Effector memory CD4-positive, alpha-beta T cell (primary cell): ENCODE results near the gene DPP6.

Experiments used
- DNase-seq, 3 donors: peaks; one replicate each; pipeline ENCODE4 v3.0.0-alpha.2; 2020
- H3K27ac ChIP-seq: 2 replicates; pipeline ENCODE4 v1.7.0; 2013; ENCODE audit warnings: mild to moderate bottlenecking, low read length, moderate library complexity; ENCODE audit not compliant: insufficient read depth, poor library complexity, severe bottlenecking
- H3K27me3 ChIP-seq: replicated peaks from 2 replicates; pipeline ENCODE4 v1.7.0; 2013; ENCODE audit warnings: mild to moderate bottlenecking, low read length; ENCODE audit not compliant: insufficient read depth, control insufficient read depth, poor library complexity, severe bottlenecking
- H3K36me3 ChIP-seq: 2 replicates; pipeline ENCODE4 v1.7.0; 2013; ENCODE audit warnings: mild to moderate bottlenecking, low read length, moderate library complexity; ENCODE audit not compliant: control insufficient read depth, insufficient read depth
- H3K4me1 ChIP-seq: 2 replicates; pipeline ENCODE4 v1.7.0; 2013; ENCODE audit warnings: low read length, mild to moderate bottlenecking; ENCODE audit not compliant: control insufficient read depth, insufficient read depth, poor library complexity, severe bottlenecking
- H3K4me3 ChIP-seq: 2 replicates; pipeline ENCODE4 v1.7.0; 2013; ENCODE audit warnings: low read length, low read depth, mild to moderate bottlenecking; ENCODE audit not compliant: insufficient read depth, poor library complexity, severe bottlenecking
- H3K9me3 ChIP-seq: 2 replicates; pipeline ENCODE4 v1.7.0; 2013; ENCODE audit warnings: mild to moderate bottlenecking, low read length, moderate library complexity; ENCODE audit not compliant: control insufficient read depth

The DPP6 gene

DNA sequence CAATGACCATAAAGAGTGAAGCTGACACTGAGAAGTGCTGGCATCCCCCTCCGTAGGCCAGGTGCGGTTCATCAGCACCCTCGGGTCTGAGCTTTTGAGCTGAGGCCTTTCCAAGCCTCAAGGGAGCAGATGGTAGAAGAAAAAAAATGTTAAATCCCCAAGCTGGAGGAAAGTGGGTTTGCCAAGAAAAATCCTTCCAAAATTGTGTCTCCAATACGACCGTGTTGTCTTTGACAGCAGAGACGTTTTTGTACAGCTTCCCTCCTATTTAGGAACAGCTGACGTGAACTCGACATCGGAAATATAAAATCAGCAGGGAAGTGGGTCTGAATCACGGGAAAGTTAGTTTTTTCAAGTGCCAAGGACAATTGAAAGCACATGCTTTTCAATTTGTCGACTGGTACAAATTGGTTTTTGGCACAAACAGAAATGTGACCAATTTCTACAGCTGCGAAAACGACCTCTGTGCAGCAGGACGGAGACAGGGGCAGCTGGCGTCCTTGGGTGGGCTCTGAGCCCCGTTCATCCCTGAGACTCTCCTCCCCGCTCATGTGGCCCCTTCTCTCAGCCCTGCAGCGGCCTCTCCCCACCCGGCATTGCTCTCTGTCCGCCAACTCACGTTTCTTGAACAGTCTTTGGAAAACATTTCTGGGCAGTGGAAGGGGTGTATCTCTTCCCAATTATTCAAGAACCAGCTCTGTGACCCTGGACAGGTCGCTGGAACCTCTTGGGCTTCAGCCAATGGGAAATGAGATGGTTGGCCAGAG, 860.9 kb downstream of the DPP6 start:
- H3K27ac ChIP-seq = no peak overlapping the region
- no peak for DNase-seq
- H3K4me1 ChIP-seq = peaks cover 7% of the 10 kb centered on the region
- no peaks in the 10 kb centered on the region for H3K36me3 ChIP-seq
- H3K9me3 ChIP-seq = no peaks in the 10 kb centered on the region
- no peak overlapping the region for H3K4me3 ChIP-seq
- peaks cover 7% of the 10 kb centered on the region for H3K27me3 ChIP-seq

DNA sequence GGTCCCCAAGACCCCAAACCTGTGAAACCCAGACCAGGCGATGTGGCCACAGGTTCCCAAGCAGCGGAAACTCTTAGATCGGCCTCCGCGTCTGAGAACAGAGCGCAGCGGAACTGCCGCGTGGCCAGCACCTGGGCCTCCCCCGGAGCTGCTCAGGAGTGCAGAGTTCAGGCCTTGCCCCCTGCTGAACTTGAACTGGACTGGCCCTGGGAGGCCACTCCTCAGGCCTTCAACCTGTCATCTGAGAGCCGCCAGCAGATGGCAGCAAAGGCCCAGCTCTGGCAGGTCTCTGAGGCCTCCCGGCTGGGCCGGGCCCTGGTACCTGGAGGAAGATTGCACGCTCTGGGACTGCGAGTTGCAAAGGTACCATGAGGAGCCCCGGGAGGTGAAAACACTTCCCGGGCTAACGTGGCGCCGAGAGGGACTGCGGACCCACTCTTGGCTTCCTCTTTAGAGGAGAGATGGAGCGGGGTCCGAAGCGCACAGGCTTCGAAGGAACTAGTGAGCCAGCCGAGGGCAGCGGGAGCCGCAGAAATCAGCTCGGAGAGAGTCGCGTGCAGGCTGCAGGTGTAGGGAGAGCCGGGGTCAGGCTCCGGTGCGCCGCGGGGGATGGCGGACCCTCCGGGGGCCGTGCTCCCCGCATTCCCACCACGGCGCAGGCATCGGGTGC, 861.6 kb downstream of the DPP6 start:
- Histone ChIP-seq H3K36me3 (no peaks in the 10 kb centered on the region), H3K9me3 (no peaks in the 10 kb centered on the region), H3K27me3 (peaks cover 7% of the 10 kb centered on the region), H3K27ac (no peak overlapping the region), H3K4me1 (peaks cover 7% of the 10 kb centered on the region), H3K4me3 (peak overlapping the region; percentile 45)
- DNase-seq = peak; percentile 67 to 80 (median 69)

DNA sequence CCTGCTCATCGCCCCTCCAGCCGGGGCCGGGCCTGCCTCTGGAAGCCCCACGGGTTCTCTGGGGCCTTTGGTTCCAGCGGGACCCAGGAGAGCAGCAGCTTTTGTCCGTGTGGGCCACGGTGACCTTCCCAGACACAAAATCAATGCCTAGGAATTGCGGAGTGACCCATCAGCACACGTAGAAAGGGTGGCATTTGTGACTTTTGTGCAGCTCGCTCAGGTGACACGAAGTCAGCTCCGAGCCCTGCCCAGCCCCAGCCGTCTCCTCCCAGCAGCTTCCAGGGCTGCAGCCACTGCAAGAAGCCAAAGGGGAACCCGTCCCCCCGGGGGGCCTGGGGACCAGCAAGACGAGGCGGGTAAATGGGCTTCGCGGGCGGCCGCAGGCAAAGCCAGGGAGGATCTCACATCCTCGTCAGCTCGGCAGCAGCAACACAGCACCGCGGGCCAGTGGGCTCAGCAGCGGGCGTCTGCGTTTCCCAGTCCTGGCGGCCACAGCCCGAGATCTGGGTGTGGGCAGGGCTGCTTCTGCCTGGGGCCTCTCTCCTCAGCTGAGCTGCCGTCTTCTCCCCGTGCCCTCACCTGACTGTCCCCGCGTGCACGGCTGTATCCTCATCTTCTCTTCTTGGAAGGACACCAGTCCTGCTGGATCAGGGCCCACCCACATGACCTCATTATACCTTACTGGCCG, 862.3 kb downstream of the DPP6 start:
- H3K4me3 ChIP-seq = peak overlapping the region; percentile 45
- no peak for DNase-seq
- peaks cover 7% of the 10 kb centered on the region for H3K4me1 ChIP-seq
- no peaks in the 10 kb centered on the region for H3K9me3 ChIP-seq
- H3K27me3 ChIP-seq = peaks cover 7% of the 10 kb centered on the region
- no peaks in the 10 kb centered on the region for H3K36me3 ChIP-seq
- no peak overlapping the region for H3K27ac ChIP-seq

DNA sequence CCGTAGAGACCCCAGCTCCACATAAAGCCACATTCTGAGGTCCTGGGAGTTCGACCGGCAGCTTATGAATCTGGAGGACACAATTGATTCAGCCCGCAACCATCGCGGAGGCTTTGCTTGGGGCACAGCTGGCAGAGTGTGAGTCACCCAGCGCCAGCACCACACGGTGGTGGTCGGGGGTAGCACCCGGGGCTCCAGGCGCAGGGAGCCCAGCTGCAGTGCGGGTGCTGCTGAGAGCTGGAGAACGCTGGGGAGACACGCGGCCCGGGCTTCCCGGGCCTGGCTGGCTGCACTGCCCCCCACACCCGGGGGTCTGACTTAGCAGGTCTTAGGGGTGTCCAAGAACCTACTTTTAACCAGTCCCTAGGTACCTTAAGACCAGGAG, 862.8 kb downstream of the DPP6 start:
- no peaks in the 10 kb centered on the region for H3K9me3 ChIP-seq
- no peaks in the 10 kb centered on the region for H3K36me3 ChIP-seq
- H3K27ac ChIP-seq = no peak overlapping the region
- H3K4me1 ChIP-seq = peaks cover 7% of the 10 kb centered on the region
- DNase-seq = no peak
- H3K27me3 ChIP-seq = peaks cover 7% of the 10 kb centered on the region
- no peak overlapping the region for H3K4me3 ChIP-seq

DNA sequence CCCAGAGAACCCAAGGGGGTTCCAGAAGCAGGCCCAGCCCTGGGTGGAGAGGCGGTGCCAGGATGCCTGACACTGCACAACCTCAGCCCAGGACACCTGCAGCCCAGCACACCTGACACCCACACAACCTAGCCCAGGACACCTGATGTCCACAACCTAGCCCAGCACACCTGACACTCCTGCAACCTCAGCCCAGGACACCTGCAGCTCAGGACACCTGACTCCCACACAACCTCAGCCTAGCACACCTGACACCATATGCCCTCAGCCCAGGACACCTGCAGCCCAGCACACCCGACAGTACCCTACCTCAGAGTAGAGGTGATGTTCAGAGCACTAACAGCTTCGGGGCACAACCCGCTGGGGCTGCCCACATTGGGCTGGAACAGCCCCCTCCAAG, 863.4 kb downstream of the DPP6 start:
- Histone ChIP-seq H3K4me1 (peaks cover 7% of the 10 kb centered on the region), H3K27me3 (peaks cover 7% of the 10 kb centered on the region), H3K9me3 (no peaks in the 10 kb centered on the region), H3K36me3 (no peaks in the 10 kb centered on the region), H3K4me3 (no peak overlapping the region), H3K27ac (no peak overlapping the region)
- DNase-seq = no peak

DNA sequence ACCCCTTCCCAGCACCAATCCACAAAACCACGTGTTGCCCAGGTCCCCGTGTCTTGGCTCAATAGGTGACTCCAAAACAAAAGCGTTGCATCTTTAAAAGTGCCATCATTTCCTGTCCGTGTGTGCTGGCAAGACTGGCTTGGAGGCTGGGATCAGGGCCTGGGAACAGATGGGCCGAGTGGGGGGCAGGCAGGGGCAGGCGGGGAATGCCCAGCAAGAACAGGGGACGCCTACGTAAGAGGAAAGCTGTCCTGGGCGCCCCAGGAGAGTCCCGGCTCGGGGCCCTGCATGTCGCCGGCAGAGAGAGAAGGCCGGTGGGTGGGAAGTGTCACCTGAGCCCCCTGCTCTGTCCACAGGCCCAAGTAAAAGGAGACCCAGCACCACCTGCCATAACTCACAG, 864.2 kb downstream of the DPP6 start:
- Histone ChIP-seq H3K4me1 (peaks cover 7% of the 10 kb centered on the region), H3K27ac (no peak overlapping the region), H3K27me3 (peaks cover 7% of the 10 kb centered on the region), H3K36me3 (no peaks in the 10 kb centered on the region), H3K4me3 (no peak overlapping the region), H3K9me3 (no peaks in the 10 kb centered on the region)
- DNase-seq = no peak

DNA sequence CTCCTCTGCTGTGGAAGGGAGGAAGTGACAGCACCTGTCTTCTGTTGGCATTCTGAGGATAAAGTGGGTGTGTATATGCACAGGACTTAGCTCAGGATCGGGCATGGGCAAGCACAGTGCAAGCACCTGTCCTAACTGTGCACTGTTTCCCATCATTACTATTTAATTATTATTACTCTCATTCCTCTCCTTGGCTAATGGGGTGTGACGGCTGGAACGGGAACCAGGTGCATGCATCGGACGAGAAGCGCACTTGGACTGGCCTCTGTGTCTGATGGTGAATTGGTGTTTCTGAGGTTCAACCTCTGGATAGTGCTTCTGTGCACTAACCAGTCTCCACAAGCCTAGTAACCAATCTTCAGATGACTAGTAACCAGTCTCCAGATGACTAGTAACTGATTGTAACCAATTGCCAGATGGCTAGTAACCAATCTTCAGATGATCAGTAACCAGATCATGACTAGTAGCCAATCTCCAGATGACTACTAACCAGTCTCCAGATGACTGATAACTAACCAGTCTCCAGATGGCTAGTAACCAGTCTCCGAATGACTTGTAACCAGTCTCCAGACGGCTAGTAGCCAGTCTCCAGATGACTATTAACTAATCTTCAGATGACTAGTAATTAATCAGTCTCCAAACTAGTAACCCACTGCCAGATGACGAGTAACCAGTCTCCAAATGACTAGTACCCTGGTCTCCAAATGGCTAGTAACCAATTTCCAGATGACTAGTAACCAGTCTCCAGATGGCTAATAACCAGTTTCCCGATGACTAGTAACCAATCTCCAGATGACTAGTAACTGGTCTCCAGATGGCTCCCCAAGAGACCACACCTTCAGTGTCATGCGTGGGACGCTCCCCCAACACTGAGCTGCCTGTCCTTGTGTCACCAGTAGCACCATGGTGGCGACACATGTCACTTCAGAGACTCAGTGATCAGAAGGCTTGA, 864.9 kb downstream of the DPP6 start:
- H3K27ac ChIP-seq = no peak overlapping the region
- H3K36me3 ChIP-seq = no peaks in the 10 kb centered on the region
- H3K4me1 ChIP-seq = peaks cover 7% of the 10 kb centered on the region
- no peak for DNase-seq
- peaks cover 7% of the 10 kb centered on the region for H3K27me3 ChIP-seq
- H3K4me3 ChIP-seq = no peak overlapping the region
- H3K9me3 ChIP-seq = no peaks in the 10 kb centered on the region

DNA sequence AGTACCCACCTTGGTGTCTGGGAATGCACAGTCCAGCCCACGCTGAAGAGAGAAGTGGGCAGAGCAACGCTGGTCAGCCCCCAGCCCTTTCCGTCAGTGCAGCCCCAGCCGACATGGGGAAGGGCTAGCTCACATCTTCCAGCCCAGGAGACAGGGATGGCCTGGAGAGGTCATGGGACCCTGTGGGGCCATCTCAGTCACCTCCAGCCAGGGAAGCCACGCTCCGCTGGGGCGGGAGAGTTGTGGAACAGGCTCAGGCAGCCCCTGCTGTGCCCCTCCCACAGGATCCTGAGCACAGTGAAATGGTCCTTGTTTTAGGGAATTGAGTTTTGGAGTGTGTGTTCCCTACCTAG, 865.6 kb downstream of the DPP6 start:
- H3K9me3 ChIP-seq = no peaks in the 10 kb centered on the region
- no peak for DNase-seq

DNA sequence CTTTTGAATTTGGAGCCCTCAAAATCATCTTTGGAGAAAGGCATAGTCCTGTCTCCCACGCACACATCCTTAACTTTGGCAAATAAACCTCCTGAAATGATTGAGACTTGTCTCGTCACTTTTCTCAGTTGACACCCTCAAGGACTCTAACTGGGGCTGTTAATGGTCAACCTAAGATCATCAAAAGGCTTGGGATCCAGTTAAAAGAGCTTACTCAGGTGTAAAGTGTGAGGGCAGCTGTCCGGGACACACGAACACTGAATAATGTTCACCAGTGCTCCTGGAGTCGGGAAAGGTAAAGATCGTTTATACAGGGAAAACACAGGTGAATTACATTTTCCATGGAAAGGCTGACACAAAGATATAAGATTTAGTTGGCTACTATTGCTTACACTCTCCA, 866.1 kb downstream of the DPP6 start:
- Histone ChIP-seq H3K36me3 (no peaks in the 10 kb centered on the region), H3K27me3 (peaks cover 7% of the 10 kb centered on the region), H3K27ac (no peak overlapping the region)

More for the DNA sequence above, 865.6 kb downstream of the DPP6 start:
- no peaks in the 10 kb centered on the region for H3K36me3 ChIP-seq
- H3K4me1 ChIP-seq = peaks cover 7% of the 10 kb centered on the region
- H3K27me3 ChIP-seq = peaks cover 7% of the 10 kb centered on the region
- no peak overlapping the region for H3K4me3 ChIP-seq
- no peak overlapping the region for H3K27ac ChIP-seq

More for the DNA sequence above, 866.1 kb downstream of the DPP6 start:
- Histone ChIP-seq H3K4me3 (no peak overlapping the region), H3K4me1 (peaks cover 7% of the 10 kb centered on the region), H3K9me3 (no peaks in the 10 kb centered on the region)
- no peak for DNase-seq
